ENCODE measurements around the gene PDXP.

The PDXP gene

GRCh38 chr22:37679670-37680069, 21.1 kb downstream of the PDXP start:
- H2AFZ ChIP-seq (ENCODE audit: low read length): no peak overlapping the region
- no peak overlapping the region for H3K9ac ChIP-seq (ENCODE audit: low read length)
- H3K27ac ChIP-seq (ENCODE audit: low read length): no peak overlapping the region
- no peaks in the 10 kb centered on the region for H3K9me2 ChIP-seq (replicated peaks; ENCODE audit: insufficient read depth, low read length)
- H3K4me1 ChIP-seq (ENCODE audit: low read length): peaks cover 22% of the 10 kb centered on the region
- H3K79me2 ChIP-seq (ENCODE audit: low read length): peaks cover 21% of the 10 kb centered on the region
- no peaks in the 10 kb centered on the region for H3K9me3 ChIP-seq (replicated peaks; ENCODE audit: insufficient read depth, low read length)
- DNase-seq: no peak
- H4K20me1 ChIP-seq (ENCODE audit: insufficient read depth, low read length): no peaks in the 10 kb centered on the region
- no peak overlapping the region for H3K4me2 ChIP-seq (ENCODE audit: low read depth, low read length)
- peaks cover 32% of the 10 kb centered on the region for H3F3A ChIP-seq (ENCODE audit: insufficient read depth, low read length)
- H3K4me3 ChIP-seq (ENCODE audit: low read length): no peak overlapping the region
- TF ChIP-seq EZH2phosphoT487 (IDR thresholded peaks at IDR 0.05; ENCODE audit: low read length) (no peak), CTCF (IDR thresholded peaks at IDR 0.05; ENCODE audit: low read length) (no peak), EZH2 (optimal IDR thresholded peaks at IDR 0.05; ENCODE audit: low read depth, low read length) (no peak)
- H3K27me3 ChIP-seq (replicated peaks; ENCODE audit: insufficient read depth, low read length): no peaks in the 10 kb centered on the region
- no peaks in the 10 kb centered on the region for H3K36me3 ChIP-seq (replicated peaks; ENCODE audit: insufficient read depth, low read length)

GRCh38 chr22:37680191-37680851, 21.8 kb downstream of the PDXP start:
- H3K36me3 ChIP-seq (replicated peaks; ENCODE audit: insufficient read depth, low read length): no peaks in the 10 kb centered on the region
- no peaks in the 10 kb centered on the region for H3K9me2 ChIP-seq (replicated peaks; ENCODE audit: insufficient read depth, low read length)
- H3K27me3 ChIP-seq (replicated peaks; ENCODE audit: insufficient read depth, low read length): no peaks in the 10 kb centered on the region
- TF ChIP-seq EZH2phosphoT487 (IDR thresholded peaks at IDR 0.05; ENCODE audit: low read length) (no peak), CTCF (IDR thresholded peaks at IDR 0.05; ENCODE audit: low read length) (no peak), EZH2 (optimal IDR thresholded peaks at IDR 0.05; ENCODE audit: low read depth, low read length) (no peak)
- no peak overlapping the region for H2AFZ ChIP-seq (ENCODE audit: low read length)
- H3K4me2 ChIP-seq (ENCODE audit: low read depth, low read length): no peak overlapping the region
- H3K79me2 ChIP-seq (ENCODE audit: low read length): peaks cover 21% of the 10 kb centered on the region
- no peak overlapping the region for H3K4me3 ChIP-seq (ENCODE audit: low read length)
- peaks cover 22% of the 10 kb centered on the region for H3K4me1 ChIP-seq (ENCODE audit: low read length)
- no peaks in the 10 kb centered on the region for H4K20me1 ChIP-seq (ENCODE audit: insufficient read depth, low read length)
- H3F3A ChIP-seq (ENCODE audit: insufficient read depth, low read length): peaks cover 32% of the 10 kb centered on the region
- no peaks in the 10 kb centered on the region for H3K9me3 ChIP-seq (replicated peaks; ENCODE audit: insufficient read depth, low read length)
- H3K9ac ChIP-seq (ENCODE audit: low read length): no peak overlapping the region
- H3K27ac ChIP-seq (ENCODE audit: low read length): no peak overlapping the region
- DNase-seq: no peak

GRCh38 chr22:37681001-37681424, 22.5 kb downstream of the PDXP start:
- Histone ChIP-seq H3K36me3 (replicated peaks; ENCODE audit: insufficient read depth, low read length) (no peaks in the 10 kb centered on the region), H3K27ac (ENCODE audit: low read length) (no peak overlapping the region), H3K9ac (ENCODE audit: low read length) (no peak overlapping the region), H3K4me3 (ENCODE audit: low read length) (no peak overlapping the region), H4K20me1 (ENCODE audit: insufficient read depth, low read length) (no peaks in the 10 kb centered on the region), H3K27me3 (replicated peaks; ENCODE audit: insufficient read depth, low read length) (no peaks in the 10 kb centered on the region), H2AFZ (ENCODE audit: low read length) (peak overlapping the region; percentile 24; the same call in 1 of the 2 replicates), H3K9me2 (replicated peaks; ENCODE audit: insufficient read depth, low read length) (no peaks in the 10 kb centered on the region), H3K79me2 (ENCODE audit: low read length) (peaks cover 14% of the 10 kb centered on the region), H3K9me3 (replicated peaks; ENCODE audit: insufficient read depth, low read length) (no peaks in the 10 kb centered on the region), H3K4me2 (ENCODE audit: low read depth, low read length) (no peak overlapping the region), H3F3A (ENCODE audit: insufficient read depth, low read length) (peaks cover 32% of the 10 kb centered on the region), H3K4me1 (ENCODE audit: low read length) (peaks cover 23% of the 10 kb centered on the region)
- no peak for DNase-seq
- TF ChIP-seq EZH2 (optimal IDR thresholded peaks at IDR 0.05; ENCODE audit: low read depth, low read length): no peak
- TF ChIP-seq EZH2phosphoT487 (IDR thresholded peaks at IDR 0.05; ENCODE audit: low read length): no peak
- no peak for TF ChIP-seq CTCF (IDR thresholded peaks at IDR 0.05; ENCODE audit: low read length)
